Progenitor cell of endocrine pancreas (in vitro differentiated cells): ENCODE results near the gene SMYD5. TPM values are rescaled to one million over a fixed set of nuclear protein-coding genes. Genes with fewer than 3 reads are reported as not detected.
A peak's percentile ranks its signal among the peaks of the same experiment; 100 is the strongest.

ENCODE experiments used
- DNase-seq: peaks from one replicate; pipeline ENCODE4 v3.0.0; 2021; ENCODE audit warnings: low spot score; ENCODE audit not compliant: unreplicated experiment
- H3K27ac Mint-ChIP-seq: 2 replicates; pipeline ENCODE4 v1.8.0; 2021; ENCODE audit warnings: mild to moderate bottlenecking, moderate library complexity, mixed read lengths
- H3K27me3 Mint-ChIP-seq: 2 replicates; pipeline ENCODE4 v1.8.0; 2021; ENCODE audit warnings: mixed read lengths
- H3K36me3 Mint-ChIP-seq: 2 replicates; pipeline ENCODE4 v1.8.0; 2022; ENCODE audit warnings: mixed read lengths; ENCODE audit not compliant: insufficient read depth
- H3K4me1 Mint-ChIP-seq: 2 replicates; pipeline ENCODE4 v1.8.0; 2021; ENCODE audit warnings: low read depth, mixed read lengths
- H3K4me3 Mint-ChIP-seq: 2 replicates; pipeline ENCODE4 v1.8.0; 2021; ENCODE audit warnings: low read depth, mild to moderate bottlenecking, moderate library complexity, mixed read lengths
- H3K9me3 Mint-ChIP-seq: 2 replicates; pipeline ENCODE4 v1.8.0; 2021; ENCODE audit warnings: low read depth, mixed read lengths
- total RNA-seq: library from RNA; stranded (reverse); gene quantifications from 2 replicates; pipeline ENCODE4 v1.2.1, GENCODE V29; 2021
- TF ChIP-seq, protein P1 (sequence below): fragments of 200-600 bp; sonication (generic); IDR thresholded peaks from one replicate; pipeline ENCODE4 v1.5.0; 2021; ENCODE audit warnings: antibody characterized with exemption, mild to moderate bottlenecking; ENCODE audit not compliant: unreplicated experiment

SMYD5 gene
- total RNA-seq, 1 donor from 2014 or later, result 30.2 TPM

DNA sequence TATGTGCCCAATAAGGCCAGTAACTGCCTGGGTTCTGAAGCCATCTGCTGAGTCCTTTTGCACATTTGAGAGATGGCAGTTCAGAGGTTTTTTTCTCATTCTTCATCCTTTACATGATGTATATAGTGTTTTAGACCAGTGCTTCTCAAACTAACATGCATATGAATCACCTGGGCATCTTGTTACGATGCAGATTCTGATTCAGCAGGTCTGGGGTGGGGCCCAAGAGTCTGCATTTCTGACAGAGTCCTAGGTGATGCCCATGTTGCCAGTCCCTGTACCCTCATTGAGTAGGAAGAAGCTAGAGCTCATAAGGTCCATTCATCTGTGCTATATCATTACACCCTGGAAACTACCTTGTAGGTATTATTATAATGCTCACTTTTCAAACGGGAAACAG is 3.8 kb downstream of the SMYD5 start:
- Mint-ChIP-seq H3K27ac (no peak overlapping the region), H3K4me1 (peaks cover 22% of the 10 kb centered on the region), H3K36me3 (peaks cover 2% of the 10 kb centered on the region), H3K27me3 (no peaks in the 10 kb centered on the region), H3K9me3 (no peaks in the 10 kb centered on the region), H3K4me3 (no peak overlapping the region)
- TF ChIP-seq, protein P1, sequence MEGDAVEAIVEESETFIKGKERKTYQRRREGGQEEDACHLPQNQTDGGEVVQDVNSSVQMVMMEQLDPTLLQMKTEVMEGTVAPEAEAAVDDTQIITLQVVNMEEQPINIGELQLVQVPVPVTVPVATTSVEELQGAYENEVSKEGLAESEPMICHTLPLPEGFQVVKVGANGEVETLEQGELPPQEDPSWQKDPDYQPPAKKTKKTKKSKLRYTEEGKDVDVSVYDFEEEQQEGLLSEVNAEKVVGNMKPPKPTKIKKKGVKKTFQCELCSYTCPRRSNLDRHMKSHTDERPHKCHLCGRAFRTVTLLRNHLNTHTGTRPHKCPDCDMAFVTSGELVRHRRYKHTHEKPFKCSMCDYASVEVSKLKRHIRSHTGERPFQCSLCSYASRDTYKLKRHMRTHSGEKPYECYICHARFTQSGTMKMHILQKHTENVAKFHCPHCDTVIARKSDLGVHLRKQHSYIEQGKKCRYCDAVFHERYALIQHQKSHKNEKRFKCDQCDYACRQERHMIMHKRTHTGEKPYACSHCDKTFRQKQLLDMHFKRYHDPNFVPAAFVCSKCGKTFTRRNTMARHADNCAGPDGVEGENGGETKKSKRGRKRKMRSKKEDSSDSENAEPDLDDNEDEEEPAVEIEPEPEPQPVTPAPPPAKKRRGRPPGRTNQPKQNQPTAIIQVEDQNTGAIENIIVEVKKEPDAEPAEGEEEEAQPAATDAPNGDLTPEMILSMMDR, result no peak
- DNase-seq, result no peak

DNA sequence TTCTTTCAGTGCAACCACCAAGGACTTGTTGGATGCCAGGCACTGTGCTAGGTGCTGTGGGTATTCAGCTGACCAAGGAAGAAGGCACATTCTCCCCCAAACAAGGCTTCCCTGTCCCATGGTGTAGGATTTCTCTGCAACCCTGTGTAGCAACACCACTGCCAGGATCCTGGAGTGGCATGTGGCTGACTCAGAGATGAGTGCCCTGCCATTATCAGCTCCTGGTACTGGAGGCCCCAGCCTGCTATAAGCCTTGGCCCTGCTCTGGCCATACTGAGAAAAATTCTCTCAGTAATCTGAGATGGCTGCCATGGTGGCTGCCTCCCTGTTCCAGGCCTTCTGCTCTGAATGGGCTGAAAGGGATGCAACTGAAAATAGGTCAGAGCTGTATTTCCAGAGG is 4.3 kb downstream of the SMYD5 start:
- Mint-ChIP-seq H3K4me1 (peaks cover 20% of the 10 kb centered on the region), H3K27ac (no peak overlapping the region), H3K4me3 (no peak overlapping the region), H3K9me3 (no peaks in the 10 kb centered on the region), H3K27me3 (no peaks in the 10 kb centered on the region), H3K36me3 (peaks cover 2% of the 10 kb centered on the region)
- TF ChIP-seq, protein P1, result no peak
- no peak for DNase-seq

DNA sequence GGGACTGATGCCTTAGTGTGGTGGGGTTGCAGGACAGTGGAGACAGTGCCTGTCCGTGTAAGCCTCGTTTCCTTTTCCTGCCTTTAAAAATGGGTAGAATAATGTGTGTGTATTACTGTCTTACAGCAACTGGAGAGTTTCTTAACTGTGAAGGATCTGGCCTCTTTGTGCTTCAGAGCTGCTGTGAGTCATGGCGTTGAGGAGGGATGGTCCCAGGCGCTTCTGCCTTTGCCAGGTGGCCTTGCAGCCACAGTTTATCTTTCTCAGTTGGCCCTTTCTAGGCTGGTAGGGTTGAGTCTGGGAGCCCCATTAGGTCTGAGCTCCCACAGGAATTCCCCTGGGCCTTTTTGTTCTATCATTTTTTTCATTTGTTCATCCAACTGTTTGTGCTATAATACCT is 9.8 kb downstream of the SMYD5 start:
- DNase-seq, result no peak
- Mint-ChIP-seq H3K4me1 (no peaks in the 10 kb centered on the region), H3K27ac (peak overlapping the region; percentile 49), H3K4me3 (no peak overlapping the region), H3K36me3 (peaks cover 2% of the 10 kb centered on the region), H3K27me3 (no peaks in the 10 kb centered on the region), H3K9me3 (no peaks in the 10 kb centered on the region)
- TF ChIP-seq, protein P1, result no peak

DNA sequence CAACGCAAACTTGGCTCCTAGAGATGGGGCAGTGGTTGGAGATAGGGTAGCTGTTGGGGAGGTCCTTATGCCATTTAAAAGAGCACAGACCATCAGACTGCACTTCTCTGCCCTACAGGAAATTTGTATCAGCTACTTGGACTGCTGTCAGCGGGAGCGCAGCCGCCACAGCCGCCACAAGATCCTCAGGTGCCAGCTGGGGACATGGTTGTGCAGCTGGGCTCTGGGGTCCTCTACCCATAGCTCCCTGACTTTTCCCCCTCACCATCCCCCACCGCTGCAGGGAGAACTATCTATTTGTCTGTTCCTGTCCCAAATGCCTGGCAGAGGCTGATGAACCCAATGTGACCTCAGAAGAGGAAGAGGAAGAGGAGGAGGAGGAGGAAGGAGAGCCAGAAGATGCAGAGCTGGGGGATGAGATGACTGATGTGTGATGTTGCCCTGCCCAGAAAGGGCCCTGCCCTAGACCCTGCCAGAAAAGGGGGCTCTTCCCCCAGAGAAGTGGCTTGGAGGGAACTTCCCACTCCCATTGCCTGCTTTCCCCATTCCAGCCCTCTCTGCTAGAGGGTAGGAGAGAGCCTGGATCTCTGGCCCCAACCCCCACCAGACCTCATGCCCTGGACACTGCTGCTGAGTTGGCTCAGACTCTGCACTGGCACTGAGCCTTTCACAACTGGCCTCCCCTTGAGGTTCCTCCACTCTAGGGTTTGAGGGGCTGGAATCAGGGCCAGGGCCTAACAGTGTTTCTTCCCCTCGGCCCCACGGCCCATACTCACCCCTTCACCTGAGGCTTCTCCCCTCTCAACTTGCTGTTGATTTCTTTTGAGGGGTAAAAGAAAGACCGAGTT is 11.7 kb downstream of the SMYD5 start:
- DNase-seq, result no peak
- no peaks in the 10 kb centered on the region for H3K27me3 Mint-ChIP-seq
- peaks cover 2% of the 10 kb centered on the region for H3K36me3 Mint-ChIP-seq
- TF ChIP-seq, protein P1, result no peak
- H3K4me3 Mint-ChIP-seq, result no peak overlapping the region
- H3K9me3 Mint-ChIP-seq, result no peaks in the 10 kb centered on the region
- H3K4me1 Mint-ChIP-seq, result no peaks in the 10 kb centered on the region
- no peak overlapping the region for H3K27ac Mint-ChIP-seq

DNA sequence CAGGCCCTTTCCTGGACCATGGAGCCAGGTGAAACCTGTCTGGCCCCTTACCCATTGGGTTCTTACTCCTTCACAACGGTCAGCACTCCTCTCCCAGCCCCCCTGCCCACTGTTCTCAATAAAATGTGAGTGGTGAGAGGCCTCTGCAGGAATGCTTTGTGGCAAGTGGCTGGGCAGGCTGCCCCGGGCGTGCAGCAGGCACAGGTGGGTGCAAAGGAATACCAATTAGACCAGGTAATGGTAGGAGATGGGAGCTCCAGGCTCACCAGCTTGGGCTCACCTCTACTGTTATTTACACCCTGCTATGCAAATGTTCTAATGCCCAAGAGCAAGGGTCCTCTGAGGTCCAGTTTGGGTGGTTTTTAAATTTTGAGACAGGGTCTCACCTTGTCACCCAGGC is 13.0 kb downstream of the SMYD5 start:
- no peak for DNase-seq
- Mint-ChIP-seq H3K27me3 (no peaks in the 10 kb centered on the region), H3K4me1 (no peaks in the 10 kb centered on the region), H3K27ac (no peak overlapping the region), H3K4me3 (no peak overlapping the region), H3K36me3 (no peaks in the 10 kb centered on the region), H3K9me3 (no peaks in the 10 kb centered on the region)
- TF ChIP-seq, protein P1, result no peak
